GM03348 (cell line): ENCODE data around the gene ST6GALNAC4.

Source experiments
- DNase-seq: peaks from one replicate; pipeline ENCODE4 v3.0.0; 2012; ENCODE audit warnings: low spot score

ST6GALNAC4 gene

GRCh38 chr9:127929625-127929979 is 12.8 kb upstream of the ST6GALNAC4 start:
- DNase-seq: no peak

- no peak for DNase-seq
Observed at GRCh38 chr9:127928676-127929624, 12.1 kb upstream of the ST6GALNAC4 start.

DNA sequence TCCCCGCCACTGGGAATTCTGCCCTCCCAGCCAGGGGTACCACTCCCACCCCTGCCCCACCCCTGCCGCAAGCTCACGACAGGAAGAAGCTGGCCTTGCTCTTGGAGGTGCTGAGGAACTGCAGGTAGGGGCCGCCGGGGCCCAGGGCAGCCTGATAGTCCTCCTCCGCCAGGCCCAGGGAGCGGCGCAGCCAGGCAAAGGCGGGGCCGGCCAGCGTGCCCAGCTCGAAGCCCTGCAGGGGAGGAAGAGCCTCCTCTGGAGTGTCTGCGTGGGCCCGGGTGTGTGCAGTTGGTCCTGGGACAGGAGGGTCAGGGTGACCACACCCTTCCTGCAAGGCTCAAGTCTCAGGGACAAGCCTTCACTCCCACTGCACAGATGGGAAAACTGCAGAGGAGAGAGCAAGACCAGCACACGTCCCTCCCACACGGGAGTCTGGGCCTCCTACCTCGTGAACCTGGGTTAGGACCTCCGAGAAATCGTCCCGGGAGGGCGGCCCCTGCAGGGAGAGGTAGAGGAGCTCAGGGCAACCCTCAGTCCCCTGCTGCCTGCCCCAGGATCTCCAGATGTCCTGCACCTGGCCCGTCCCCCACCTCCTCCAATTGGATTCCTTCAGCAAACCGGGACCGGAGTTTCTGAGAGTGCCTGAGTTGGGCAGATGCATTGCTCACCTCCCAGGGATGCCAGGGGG is 11.3 kb upstream of the ST6GALNAC4 start:
- peak; percentile 41 for DNase-seq

DNA sequence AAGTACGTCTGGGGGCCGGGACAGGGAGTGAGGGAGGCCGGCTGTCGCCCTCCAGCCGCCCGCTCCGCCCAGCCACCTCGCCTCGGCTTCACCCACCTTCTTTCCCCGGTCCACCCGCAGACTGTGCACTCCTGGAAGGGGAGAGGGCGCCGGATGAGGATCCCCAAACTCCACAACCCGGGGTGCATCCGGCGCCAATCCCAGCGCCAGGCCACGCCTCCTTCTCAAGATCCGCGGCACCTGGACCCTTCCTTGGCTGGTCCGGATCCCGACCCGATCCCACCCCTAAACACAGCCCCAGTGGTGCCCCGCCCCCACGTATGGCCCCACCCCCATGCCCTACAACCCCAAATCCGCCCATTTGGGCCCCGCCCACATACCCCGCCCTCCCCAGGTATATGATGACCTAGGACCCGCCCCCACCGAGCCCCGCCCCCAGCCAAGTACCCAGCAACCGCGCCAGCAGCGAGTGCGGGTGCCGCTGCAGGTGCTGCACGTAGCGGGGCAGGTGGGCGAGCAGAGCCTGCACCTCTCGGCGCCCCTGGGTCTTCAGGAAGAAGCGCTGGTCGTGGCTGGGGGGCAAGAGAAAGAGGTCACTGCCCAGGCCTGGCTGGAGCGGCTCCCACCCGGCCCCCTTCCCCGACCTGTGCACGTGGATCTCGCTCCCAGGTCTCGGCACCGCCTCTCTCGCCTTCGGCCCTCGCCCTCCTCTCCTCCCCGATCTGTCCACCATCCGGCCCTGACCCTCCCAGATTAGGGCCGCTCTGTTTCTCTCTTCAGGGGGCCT is 10.6 kb upstream of the ST6GALNAC4 start:
- no peak for DNase-seq

GRCh38 chr9:127926906-127927200 is 10.0 kb upstream of the ST6GALNAC4 start:
- DNase-seq: no peak

- DNase-seq: no peak
Observed at GRCh38 chr9:127925959-127926905, 9.4 kb upstream of the ST6GALNAC4 start.

GRCh38 chr9:127924736-127925444 is 8.0 kb upstream of the ST6GALNAC4 start:
- DNase-seq: no peak

DNA sequence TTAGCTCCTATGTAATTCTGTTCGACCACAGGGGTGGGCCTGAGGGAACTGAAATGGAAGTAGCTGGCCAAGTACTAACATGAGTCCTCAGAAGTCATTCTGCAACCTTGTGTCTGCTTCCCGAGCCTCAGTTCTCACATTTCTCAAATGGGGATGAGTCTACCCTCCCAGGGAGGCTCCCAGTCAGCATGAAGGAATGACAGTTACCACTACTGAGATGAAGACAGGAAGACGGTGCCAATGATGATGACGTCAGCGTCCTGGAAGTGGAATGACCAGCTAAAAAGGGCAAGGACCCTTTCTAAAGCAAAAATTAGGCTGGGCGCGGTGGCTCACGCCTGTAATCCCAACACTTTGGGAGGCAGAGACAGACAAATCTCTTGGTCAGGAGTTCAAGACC is 6.9 kb upstream of the ST6GALNAC4 start:
- DNase-seq: peak; percentile 88

GRCh38 chr9:127923046-127923445 is 6.2 kb upstream of the ST6GALNAC4 start:
- DNase-seq: no peak

DNA sequence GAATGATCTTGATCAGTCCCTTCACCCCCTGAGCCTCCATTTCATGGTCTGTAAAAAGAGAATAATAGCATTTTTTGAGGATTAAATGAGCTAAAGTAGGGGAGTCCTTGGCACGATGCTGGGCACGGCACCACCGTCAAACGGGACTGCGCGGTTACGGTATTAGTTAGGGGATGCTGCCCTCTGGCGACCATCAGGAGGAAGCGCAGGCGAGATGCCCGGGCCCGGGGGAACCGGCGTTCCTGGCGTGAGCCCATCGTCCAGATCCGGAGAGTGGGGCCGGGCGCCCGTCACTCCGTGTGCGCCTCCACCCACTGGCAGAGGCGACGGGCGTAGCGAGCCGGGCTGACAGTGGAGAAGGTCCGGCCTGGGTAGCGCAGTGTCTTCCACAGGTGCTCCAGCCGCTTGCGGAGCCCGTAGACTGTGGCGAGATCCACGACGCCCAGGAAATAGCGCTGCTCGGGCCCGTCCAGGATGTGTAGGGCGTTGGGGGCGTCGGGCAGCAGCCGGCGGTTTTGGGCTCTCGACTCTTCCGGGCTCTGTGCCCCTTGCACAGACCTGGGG is 4.8 kb upstream of the ST6GALNAC4 start:
- DNase-seq: peak; percentile 88

DNA sequence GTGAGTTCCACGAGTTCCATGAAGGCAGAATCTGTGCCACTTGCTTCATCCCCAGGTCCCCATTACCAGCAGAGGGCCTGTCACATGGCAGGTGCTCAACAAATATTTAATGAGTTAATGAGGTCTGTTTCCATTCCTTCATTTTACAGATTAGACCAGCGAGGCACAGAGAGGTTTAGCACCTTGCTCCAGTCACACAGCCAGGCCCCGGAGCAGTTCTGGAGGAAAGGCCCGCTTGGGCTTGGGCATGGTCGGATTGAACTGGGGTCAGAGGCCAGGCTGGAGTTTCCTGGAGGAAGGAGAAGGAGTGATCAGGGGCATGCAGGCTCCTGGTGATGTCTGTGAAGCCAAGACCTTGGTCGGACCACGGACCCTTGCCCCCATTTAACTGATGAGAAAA is 4.0 kb upstream of the ST6GALNAC4 start:
- DNase-seq: no peak

- peak; percentile 90 for DNase-seq
Observed at GRCh38 chr9:127919253-127919815, 2.5 kb upstream of the ST6GALNAC4 start.

GRCh38 chr9:127918183-127919107 is 1.6 kb upstream of the ST6GALNAC4 start:
- DNase-seq: no peak

DNA sequence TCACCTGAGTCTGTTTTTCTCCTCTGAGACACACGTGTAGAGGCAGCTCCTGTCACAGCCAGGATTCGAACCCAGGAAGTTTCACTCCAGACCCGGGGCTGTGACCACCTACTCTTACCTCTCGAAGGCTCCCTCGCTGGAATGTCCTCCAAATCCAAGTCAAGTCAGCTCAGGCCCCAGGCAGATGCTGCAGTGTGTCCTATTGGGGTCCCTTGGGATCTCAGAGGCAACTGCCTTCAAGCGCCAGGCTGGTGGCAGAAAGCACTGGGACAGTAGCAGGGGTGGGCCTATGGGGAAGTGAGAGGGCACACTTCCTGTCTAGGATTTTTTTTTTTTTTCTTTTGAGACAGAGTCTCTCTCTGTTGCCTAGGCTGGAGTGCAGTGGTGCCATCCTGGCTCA is 762 bp upstream of the ST6GALNAC4 start:
- DNase-seq: no peak

GRCh38 chr9:127915801-127916719 is 781 bp downstream of the ST6GALNAC4 start:
- no peak for DNase-seq

GRCh38 chr9:127915325-127915752 is 1.5 kb downstream of the ST6GALNAC4 start:
- DNase-seq: no peak

- no peak for DNase-seq
Observed at GRCh38 chr9:127913682-127914081, 3.2 kb downstream of the ST6GALNAC4 start.

DNA sequence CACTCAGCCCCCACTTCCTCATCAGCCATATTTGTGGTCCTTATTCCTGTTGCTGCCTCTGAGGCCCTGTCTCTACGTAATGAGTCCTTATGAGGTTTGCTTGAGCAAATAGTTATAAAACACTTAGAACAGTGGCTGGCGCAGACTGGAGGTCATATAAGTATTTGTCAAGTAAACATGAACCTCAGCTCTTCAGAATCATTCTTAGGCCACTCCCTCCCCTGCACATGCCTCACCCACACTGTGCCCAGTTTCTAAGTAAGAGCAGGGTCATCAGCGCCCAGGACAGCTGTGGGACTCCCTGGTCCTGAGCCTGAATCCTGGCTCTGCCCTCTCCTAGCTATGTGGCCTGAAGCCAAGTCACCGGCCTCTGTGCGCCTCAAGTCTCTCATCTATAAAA is 4.0 kb downstream of the ST6GALNAC4 start:
- no peak for DNase-seq
